Thyroid gland (tissue), 4 donors: ENCODE results near the gene QPRT.

Experiments
- POLR2A ChIP-seq, 2 donors: fragments of 450-650 bp; IDR thresholded peaks; one replicate each; pipeline ENCODE4 v1.6.1; 2017; ENCODE audit warnings: antibody characterized with exemption in 2 of 2, mild to moderate bottlenecking in 2 of 2, moderate library complexity in 1 of 2
- TF ChIP-seq, protein P1 (sequence below), 6 experiments: fragments of 200-600 bp in 3 of 6; fragments of 450-650 bp in 3 of 6; sonication (generic) in 3 of 6; IDR thresholded peaks; one replicate each; pipeline ENCODE4 v1.5.1; 2016 to 2019; ENCODE audit warnings: antibody characterized with exemption in 6 of 6, mild to moderate bottlenecking in 2 of 6, inconsistent platforms in 1 of 6, moderate library complexity in 1 of 6

DNA sequence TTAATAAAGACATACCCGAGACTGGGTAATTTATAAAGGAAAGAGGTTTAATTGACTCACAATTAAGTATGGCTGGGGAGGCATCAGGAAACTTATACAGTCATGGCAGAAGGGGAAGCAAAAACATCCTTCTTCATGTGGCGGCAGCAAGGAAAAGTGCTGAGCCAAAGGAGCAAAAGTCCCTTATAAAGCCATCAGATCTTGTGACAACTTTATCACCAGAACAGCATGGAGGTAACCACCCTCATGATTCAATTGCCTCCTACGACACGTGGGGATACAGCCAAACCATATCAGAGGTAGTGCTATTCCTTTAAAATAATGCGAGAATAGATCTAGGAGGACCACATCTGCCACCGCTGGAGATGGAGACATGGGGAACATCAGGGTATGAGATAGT, 57.8 kb downstream of the QPRT start:
- TF ChIP-seq, protein P1, sequence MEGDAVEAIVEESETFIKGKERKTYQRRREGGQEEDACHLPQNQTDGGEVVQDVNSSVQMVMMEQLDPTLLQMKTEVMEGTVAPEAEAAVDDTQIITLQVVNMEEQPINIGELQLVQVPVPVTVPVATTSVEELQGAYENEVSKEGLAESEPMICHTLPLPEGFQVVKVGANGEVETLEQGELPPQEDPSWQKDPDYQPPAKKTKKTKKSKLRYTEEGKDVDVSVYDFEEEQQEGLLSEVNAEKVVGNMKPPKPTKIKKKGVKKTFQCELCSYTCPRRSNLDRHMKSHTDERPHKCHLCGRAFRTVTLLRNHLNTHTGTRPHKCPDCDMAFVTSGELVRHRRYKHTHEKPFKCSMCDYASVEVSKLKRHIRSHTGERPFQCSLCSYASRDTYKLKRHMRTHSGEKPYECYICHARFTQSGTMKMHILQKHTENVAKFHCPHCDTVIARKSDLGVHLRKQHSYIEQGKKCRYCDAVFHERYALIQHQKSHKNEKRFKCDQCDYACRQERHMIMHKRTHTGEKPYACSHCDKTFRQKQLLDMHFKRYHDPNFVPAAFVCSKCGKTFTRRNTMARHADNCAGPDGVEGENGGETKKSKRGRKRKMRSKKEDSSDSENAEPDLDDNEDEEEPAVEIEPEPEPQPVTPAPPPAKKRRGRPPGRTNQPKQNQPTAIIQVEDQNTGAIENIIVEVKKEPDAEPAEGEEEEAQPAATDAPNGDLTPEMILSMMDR (IDR thresholded peaks at IDR 0.05), result no peak
- TF ChIP-seq POLR2A (IDR thresholded peaks at IDR 0.05), result no peak
